SH-SY5Y (cell line): ENCODE results near the gene RIT2.

ENCODE experiments used
- GATA2 ChIP-seq: IDR thresholded peaks from 2 replicates; pipeline ENCODE4 v1.6.1; 2011; ENCODE audit warnings: mild to moderate bottlenecking, low read depth, low read length
- GATA3 ChIP-seq: IDR thresholded peaks from 2 replicates; pipeline ENCODE4 v1.6.1; 2011; ENCODE audit warnings: low read depth, mild to moderate bottlenecking, low read length, moderate library complexity

DNA sequence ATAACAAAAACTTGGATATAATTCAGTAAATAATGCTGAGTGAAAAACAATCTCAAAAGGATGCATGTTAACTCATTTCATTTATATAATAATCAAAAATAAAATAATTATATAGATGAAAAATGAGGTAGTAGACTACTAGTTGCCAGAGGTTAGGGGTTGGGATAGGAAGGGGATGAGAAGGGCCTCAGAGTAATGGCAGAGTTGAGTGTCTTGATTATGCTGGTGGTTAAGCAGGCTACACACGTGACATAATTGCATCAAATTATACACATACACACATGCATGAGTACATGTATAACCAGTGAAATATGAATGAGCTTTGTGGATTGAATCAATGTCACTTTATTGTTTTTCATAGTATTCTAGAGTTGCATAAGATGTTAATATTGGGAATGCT lies 201.0 kb downstream of the RIT2 start:
- TF ChIP-seq GATA2 (no peak), GATA3 (no peak)
